ENCODE results near the gene HS3ST3A1. TPM values are rescaled to one million over a fixed set of nuclear protein-coding genes. Genes with fewer than 3 reads are reported as not detected.

The HS3ST3A1 gene
- total RNA-seq, 1 donor from 2014 or later: 7.5 TPM

GRCh38 chr17:13460261-13461000, 141.3 kb downstream of the HS3ST3A1 start:
- Mint-ChIP-seq H3K9me3 (ENCODE audit: unreplicated experiment) (no peaks in the 10 kb centered on the region), H3K27ac (ENCODE audit: unreplicated experiment) (no peak overlapping the region), H3K4me1 (ENCODE audit: unreplicated experiment) (peaks cover 23% of the 10 kb centered on the region), H3K36me3 (ENCODE audit: unreplicated experiment) (no peaks in the 10 kb centered on the region), H3K4me3 (ENCODE audit: unreplicated experiment) (no peak overlapping the region), H3K27me3 (ENCODE audit: unreplicated experiment) (peaks cover 26% of the 10 kb centered on the region)
- no peak for DNase-seq (ENCODE audit: extremely low spot score, unreplicated experiment)
- TF ChIP-seq CTCF (IDR thresholded peaks at IDR 0.05): no peak

GRCh38 chr17:13457783-13458182, 143.9 kb downstream of the HS3ST3A1 start:
- no peak overlapping the region for H3K4me3 Mint-ChIP-seq (ENCODE audit: unreplicated experiment)
- no peaks in the 10 kb centered on the region for H3K36me3 Mint-ChIP-seq (ENCODE audit: unreplicated experiment)
- no peaks in the 10 kb centered on the region for H3K9me3 Mint-ChIP-seq (ENCODE audit: unreplicated experiment)
- no peak for DNase-seq (ENCODE audit: extremely low spot score, unreplicated experiment)
- no peak for TF ChIP-seq CTCF (IDR thresholded peaks at IDR 0.05)
- H3K27me3 Mint-ChIP-seq (ENCODE audit: unreplicated experiment): peaks cover 34% of the 10 kb centered on the region
- no peak overlapping the region for H3K27ac Mint-ChIP-seq (ENCODE audit: unreplicated experiment)
- peaks cover 19% of the 10 kb centered on the region for H3K4me1 Mint-ChIP-seq (ENCODE audit: unreplicated experiment)

Small RNA genes lying within 50 kb of the gene (microRNA-seq; reads per million reads assigned to microRNA genes)
- not detected for gene MIR548H3 (ENCODE audit: unreplicated experiment)

Measured in osteocyte (in vitro differentiated cells).